Ramos (cell line): ENCODE measurements around the gene OCRL.
"Not testable (repeated sequence)": the region's sequence is repeated elsewhere in the genome, so short reads cannot be mapped to it uniquely, and the experiment has no call there.

ENCODE experiments used
- in situ Hi-C: fragments of 300-500 bp; cut with MboI; formaldehyde crosslinking; loops from one replicate; pipeline ENCODE4 v1.14.3; 2022; ENCODE audit warnings: low sequenced_read_pairs; ENCODE audit not compliant: unreplicated experiment

OCRL gene

GRCh38 chrX:129531132-129531531 is 8.9 kb upstream of the OCRL start:
- in situ Hi-C loops = no loop called here

GRCh38 chrX:129534816-129535578 is 5.1 kb upstream of the OCRL start:
- in situ Hi-C loops = no loop called here

GRCh38 chrX:129540722-129541184 is 694 bp downstream of the OCRL start:
- in situ Hi-C loops = no loop called here

- in situ Hi-C loops = no loop called here
Measured at GRCh38 chrX:129544780-129545179, 4.7 kb downstream of the OCRL start.

- in situ Hi-C loops = no loop called here
Measured at GRCh38 chrX:129545408-129545807, 5.3 kb downstream of the OCRL start.

- in situ Hi-C loops = no loop called here
Measured at GRCh38 chrX:129549124-129549523, 9.1 kb downstream of the OCRL start.

- in situ Hi-C loops = no loop called here
Measured at GRCh38 chrX:129553619-129554288, 13.7 kb downstream of the OCRL start.

- in situ Hi-C loops = not testable (repeated sequence)
Measured at GRCh38 chrX:129554816-129555215, 14.8 kb downstream of the OCRL start.

GRCh38 chrX:129556806-129557315 is 16.8 kb downstream of the OCRL start:
- in situ Hi-C loops = no loop called here

- in situ Hi-C loops = no loop called here
Measured at GRCh38 chrX:129557844-129558480, 17.9 kb downstream of the OCRL start.

GRCh38 chrX:129559783-129560182 is 19.7 kb downstream of the OCRL start:
- in situ Hi-C loops = no loop called here

GRCh38 chrX:129561453-129561852 is 21.4 kb downstream of the OCRL start:
- in situ Hi-C loops = no loop called here

- in situ Hi-C loops = not testable (repeated sequence)
Measured at GRCh38 chrX:129564345-129564744, 24.3 kb downstream of the OCRL start.

GRCh38 chrX:129565046-129565650 is 25.1 kb downstream of the OCRL start:
- in situ Hi-C loops = no loop called here

GRCh38 chrX:129566073-129566472 is 26.0 kb downstream of the OCRL start:
- in situ Hi-C loops = no loop called here

- in situ Hi-C loops = no loop called here
Measured at GRCh38 chrX:129568349-129568748, 28.3 kb downstream of the OCRL start.

GRCh38 chrX:129572422-129572821 is 32.4 kb downstream of the OCRL start:
- in situ Hi-C loops = no loop called here

- in situ Hi-C loops = not testable (repeated sequence)
Measured at GRCh38 chrX:129573652-129574051, 33.6 kb downstream of the OCRL start.

GRCh38 chrX:129574214-129574613 is 34.2 kb downstream of the OCRL start:
- in situ Hi-C loops = no loop called here

GRCh38 chrX:129576539-129576938 is 36.5 kb downstream of the OCRL start:
- in situ Hi-C loops = no loop called here

- in situ Hi-C loops = no loop called here
Measured at GRCh38 chrX:129577473-129577872, 37.4 kb downstream of the OCRL start.
